HG02588 (cell line): ENCODE data around the gene NINJ1.

Experiments
- ATAC-seq: cut with Tn5 transposase; IDR thresholded peaks from one replicate; pipeline ENCODE4 v1.9.1; 2021; ENCODE audit warnings: mild to moderate bottlenecking, moderate library complexity; ENCODE audit not compliant: unreplicated experiment

The NINJ1 gene

GRCh38 chr9:93091056-93091452 is 43.0 kb downstream of the NINJ1 start:
- ATAC-seq: no peak

GRCh38 chr9:93090091-93090655 is 43.9 kb downstream of the NINJ1 start:
- no peak for ATAC-seq

GRCh38 chr9:93089481-93089991 is 44.5 kb downstream of the NINJ1 start:
- no peak for ATAC-seq

- ATAC-seq: no peak
Measured at GRCh38 chr9:93089024-93089423, 45.0 kb downstream of the NINJ1 start.

DNA sequence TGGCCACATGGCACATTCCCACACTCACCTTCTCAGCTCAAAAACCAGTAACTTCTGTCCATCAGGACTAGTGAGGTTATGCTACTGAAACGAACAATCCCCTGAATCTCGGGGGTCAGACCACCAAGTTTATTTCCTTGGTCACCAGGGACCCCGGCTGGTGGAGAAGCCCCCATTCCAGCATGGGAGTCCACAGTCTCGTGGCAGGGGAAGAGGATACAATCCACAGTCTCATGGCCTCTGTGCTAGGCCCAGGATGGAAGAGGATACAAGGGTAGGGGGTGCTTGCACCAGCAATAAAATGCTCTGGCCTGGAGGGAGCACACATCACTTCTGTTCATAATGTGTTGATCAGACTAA is 45.4 kb downstream of the NINJ1 start:
- no peak for ATAC-seq

- ATAC-seq: no peak
Measured at GRCh38 chr9:93087971-93088655, 45.9 kb downstream of the NINJ1 start.

DNA sequence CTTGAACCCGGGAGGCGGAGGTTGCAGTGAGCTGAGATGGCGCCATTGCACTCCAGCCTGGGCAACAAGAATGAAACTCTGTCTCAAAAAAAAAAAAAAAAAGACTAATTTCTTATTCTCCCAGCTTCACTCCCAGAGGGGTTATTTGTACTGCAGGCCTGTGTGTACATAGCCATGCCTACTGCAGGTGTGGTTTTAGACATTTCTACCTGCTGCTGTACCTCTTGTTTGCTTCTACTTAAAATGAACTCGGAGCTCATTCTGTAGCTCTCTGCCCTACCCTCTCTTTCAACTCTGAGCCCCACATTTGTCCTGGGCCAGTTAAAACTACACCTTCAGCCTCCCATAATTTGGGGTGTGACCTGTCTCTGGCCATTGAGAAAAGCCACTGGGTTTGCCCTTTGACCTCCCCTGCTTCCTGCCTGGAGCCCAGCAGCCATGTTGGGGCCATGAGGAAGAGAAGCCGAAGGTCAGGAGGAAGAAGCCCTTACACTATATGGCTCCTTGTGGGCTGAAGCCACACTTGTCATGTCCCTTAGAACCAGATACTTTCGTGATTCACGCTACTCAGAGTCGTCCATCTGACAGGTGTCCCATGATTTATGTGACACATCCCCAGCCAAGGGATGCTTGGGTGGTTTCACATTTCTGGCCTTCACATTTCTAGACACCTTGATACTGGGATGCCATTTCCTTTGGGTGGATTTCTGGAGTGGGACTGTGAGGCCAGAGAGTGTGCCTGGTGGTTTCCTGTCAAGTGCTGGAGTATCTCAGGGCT is 47.4 kb downstream of the NINJ1 start:
- ATAC-seq: no peak

DNA sequence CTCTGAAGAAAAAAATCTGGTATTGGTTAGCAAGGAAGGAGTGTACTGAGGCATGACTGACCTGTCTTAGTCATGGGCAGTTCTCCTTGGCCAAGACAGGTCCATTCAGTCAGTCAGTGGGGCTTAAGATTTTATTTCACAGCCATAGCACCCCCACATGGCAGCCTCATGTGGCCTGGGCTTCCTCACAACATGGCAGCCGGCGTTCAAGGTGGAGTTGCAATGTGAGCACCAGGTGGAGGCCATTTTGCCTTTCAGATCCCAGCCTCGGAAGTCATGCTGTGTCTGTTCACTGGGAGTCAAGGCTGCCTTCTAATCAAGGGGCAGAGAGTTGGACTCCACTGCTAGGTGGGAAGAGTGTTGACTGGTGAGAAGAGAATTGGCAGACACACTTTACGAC is 48.4 kb downstream of the NINJ1 start:
- ATAC-seq: no peak

DNA sequence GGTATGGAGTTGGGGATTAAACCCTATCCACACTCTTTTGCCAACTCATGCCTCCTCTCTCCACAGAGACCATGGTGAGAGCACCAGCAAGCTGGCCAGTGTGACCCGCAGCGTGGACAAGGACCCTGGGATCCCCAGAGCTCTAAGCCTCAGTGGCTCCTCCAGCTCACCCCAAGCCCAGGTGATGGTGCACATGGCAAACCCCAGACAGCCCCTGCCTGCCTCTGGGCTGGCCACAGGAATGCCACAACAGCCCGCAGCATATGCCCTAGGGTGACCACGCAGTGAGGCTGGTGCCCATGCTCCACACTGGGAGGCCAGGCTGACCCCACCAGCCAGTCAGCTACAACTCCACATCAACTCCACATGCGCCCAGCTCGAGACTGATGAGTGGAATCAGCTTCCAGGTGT is 49.6 kb downstream of the NINJ1 start:
- ATAC-seq: no peak

- no peak for ATAC-seq
Measured at GRCh38 chr9:93083592-93084470, 50.2 kb downstream of the NINJ1 start.

- no peak for ATAC-seq
Measured at GRCh38 chr9:93082841-93083411, 51.1 kb downstream of the NINJ1 start.

DNA sequence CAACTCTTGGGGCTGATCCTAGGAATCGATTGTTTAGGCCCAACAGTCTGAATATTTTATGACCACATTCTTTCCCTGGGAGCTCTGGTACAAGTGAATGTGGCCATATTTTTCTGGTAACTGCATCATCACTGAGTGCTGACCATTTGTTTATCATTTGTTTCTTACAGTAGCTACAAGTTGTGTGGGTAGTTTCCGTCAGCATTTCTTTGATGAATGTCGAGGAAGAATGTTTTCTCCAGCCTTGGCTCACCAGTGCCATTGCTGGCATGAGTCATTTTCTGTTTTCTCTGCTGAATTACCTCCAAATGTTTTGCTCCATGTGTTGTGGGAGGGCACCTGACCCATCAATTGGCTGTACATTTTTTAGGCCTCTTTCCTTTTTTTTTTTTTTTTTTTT is 52.1 kb downstream of the NINJ1 start:
- no peak for ATAC-seq

DNA sequence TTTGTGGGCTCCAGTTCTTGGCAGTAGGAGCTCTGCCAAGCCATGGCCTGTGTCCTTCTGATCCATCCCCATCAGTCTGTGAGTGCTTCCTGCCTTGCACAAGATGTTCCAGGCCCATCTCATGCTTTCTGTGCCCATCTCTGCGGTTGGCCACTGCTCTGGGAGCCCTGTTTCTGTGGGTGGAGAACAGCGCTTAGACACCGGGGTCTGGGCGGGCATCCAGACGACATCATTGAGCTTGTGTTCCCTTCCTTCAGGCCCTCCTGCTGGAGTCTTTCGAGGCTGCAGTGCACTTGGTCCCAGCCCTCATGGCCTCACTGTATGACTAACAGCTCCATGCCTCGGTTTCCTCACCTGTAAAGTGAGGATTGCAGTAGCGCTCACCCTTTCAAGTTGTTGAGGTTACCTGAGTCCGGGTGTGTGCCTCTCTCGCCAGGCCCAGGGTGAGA is 52.9 kb downstream of the NINJ1 start:
- no peak for ATAC-seq

DNA sequence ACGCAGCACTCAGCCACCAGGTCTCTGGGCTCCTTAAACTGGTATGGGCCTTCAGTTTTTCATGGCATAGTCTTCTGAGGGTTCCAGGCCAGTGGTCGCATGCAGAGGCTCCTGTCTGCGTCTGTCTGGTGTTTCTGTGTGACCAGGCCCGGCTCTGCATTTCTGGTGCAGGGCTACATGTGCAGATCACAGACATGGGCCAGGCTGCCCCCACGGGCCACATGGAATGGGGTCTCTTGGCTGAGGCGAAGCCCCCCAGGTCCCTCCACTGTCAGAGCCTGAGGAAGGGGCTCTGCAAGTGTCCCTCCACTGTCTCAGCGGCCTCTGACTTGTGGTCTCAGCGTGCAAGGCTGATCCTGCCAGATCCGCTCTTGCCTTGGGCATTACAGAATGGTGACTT is 53.6 kb downstream of the NINJ1 start:
- no peak for ATAC-seq

DNA sequence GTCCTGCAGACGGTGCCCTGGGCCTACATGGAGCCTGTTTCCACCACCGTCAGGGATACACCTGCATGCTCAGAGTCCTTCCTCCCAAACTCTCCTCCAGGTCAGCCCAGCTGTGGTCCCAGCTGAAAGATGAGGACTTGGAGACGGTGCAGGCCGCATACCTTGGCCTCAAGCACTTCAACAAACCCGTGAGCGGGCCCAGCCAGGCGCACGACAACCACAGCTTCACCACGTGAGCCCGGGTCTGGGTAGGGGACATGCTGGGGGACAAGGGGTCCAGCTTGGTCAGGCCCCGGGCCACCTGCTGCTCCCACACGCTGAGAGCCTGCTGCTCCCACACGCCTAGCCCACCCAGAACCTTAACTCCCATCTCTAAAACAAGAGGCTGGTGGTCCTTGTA is 54.7 kb downstream of the NINJ1 start:
- ATAC-seq: no peak

GRCh38 chr9:93077811-93078210 is 56.2 kb downstream of the NINJ1 start:
- no peak for ATAC-seq

DNA sequence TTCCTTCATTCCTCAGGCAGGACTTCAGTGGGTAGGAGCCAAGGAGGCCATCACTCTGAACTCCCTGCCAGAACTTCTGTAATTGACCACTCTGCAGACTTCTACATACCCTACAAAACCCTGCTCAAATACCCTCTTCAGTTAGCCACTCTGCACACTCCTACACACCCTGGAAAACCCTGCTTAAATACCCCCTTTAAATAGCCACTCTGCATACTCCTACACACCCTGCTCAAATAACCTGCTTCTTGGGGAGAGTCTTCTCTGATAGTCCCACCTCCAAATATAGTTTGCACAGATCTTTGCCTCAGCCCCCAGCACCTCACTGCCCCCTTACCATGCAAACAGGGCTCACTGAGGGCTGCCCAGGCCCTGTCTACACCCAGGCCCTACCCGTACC is 56.7 kb downstream of the NINJ1 start:
- ATAC-seq: no peak

- no peak for ATAC-seq
Measured at GRCh38 chr9:93076792-93077128, 57.3 kb downstream of the NINJ1 start.

GRCh38 chr9:93076101-93076791 is 57.8 kb downstream of the NINJ1 start:
- ATAC-seq: no peak

GRCh38 chr9:93072383-93072795 is 61.7 kb downstream of the NINJ1 start:
- ATAC-seq: no peak
